Retinal pigment epithelial cell (primary cell): ENCODE results near the gene NEUROG3.

ENCODE experiments used
- DNase-seq: peaks from one replicate; pipeline ENCODE4 v3.0.0-alpha.2; 2010; ENCODE audit warnings: low read depth
- H3K4me3 ChIP-seq: 2 replicates; pipeline ENCODE4 v1.5.1; 2011; ENCODE audit warnings: mild to moderate bottlenecking, low read length, control low read depth, moderate library complexity
- TF ChIP-seq, protein P1 (sequence below): conservative IDR thresholded peaks from 2 replicates; pipeline ENCODE4 v1.5.1; 2011; ENCODE audit warnings: low read depth, low read length, control low read depth, inconsistent platforms

The NEUROG3 gene

GRCh38 chr10:69578508-69578991 is 5.3 kb upstream of the NEUROG3 start:
- TF ChIP-seq, protein P1, sequence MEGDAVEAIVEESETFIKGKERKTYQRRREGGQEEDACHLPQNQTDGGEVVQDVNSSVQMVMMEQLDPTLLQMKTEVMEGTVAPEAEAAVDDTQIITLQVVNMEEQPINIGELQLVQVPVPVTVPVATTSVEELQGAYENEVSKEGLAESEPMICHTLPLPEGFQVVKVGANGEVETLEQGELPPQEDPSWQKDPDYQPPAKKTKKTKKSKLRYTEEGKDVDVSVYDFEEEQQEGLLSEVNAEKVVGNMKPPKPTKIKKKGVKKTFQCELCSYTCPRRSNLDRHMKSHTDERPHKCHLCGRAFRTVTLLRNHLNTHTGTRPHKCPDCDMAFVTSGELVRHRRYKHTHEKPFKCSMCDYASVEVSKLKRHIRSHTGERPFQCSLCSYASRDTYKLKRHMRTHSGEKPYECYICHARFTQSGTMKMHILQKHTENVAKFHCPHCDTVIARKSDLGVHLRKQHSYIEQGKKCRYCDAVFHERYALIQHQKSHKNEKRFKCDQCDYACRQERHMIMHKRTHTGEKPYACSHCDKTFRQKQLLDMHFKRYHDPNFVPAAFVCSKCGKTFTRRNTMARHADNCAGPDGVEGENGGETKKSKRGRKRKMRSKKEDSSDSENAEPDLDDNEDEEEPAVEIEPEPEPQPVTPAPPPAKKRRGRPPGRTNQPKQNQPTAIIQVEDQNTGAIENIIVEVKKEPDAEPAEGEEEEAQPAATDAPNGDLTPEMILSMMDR = no peak

GRCh38 chr10:69577268-69578232 is 4.3 kb upstream of the NEUROG3 start:
- no peak for DNase-seq
- H3K4me3 ChIP-seq = no peak overlapping the region
- TF ChIP-seq, protein P1 = no peak

More at GRCh38 chr10:69578508-69578991, 5.3 kb upstream of the NEUROG3 start:
- no peak for DNase-seq
- no peak overlapping the region for H3K4me3 ChIP-seq

GRCh38 chr10:69576334-69577011 is 3.3 kb upstream of the NEUROG3 start:
- no peak for DNase-seq
- no peak overlapping the region for H3K4me3 ChIP-seq
- TF ChIP-seq, protein P1 = no peak

GRCh38 chr10:69575164-69575722 is 2.0 kb upstream of the NEUROG3 start:
- DNase-seq = no peak
- TF ChIP-seq, protein P1 = no peak
- H3K4me3 ChIP-seq = no peak overlapping the region

DNA sequence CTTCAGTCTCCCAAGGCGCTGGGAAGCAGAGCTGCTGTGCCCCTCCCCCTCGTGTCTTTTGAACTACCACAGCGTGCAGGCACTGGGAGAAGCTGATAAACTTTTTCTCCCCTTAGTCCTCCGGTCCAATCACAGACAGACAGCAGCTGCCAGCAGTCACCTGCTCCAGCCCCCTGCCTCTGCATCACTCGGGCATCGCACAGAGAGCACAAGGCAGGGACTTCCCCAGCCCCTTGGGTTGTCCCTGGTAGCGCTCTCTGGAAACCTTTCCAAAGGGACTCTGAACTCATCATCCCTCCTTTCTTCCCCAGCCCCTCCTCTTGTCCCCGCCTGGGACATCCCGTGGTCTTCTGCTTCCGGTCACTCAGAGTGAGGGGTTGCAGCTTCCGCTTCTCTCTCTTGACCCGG is 1.4 kb upstream of the NEUROG3 start:
- DNase-seq = no peak
- H3K4me3 ChIP-seq = no peak overlapping the region
- TF ChIP-seq, protein P1 = no peak

GRCh38 chr10:69572159-69573055 is 815 bp downstream of the NEUROG3 start:
- no peak for DNase-seq
- H3K4me3 ChIP-seq = no peak overlapping the region
- TF ChIP-seq, protein P1 = no peak
